DOHH2 (cell line): ENCODE data around the gene FAM184B.

Experiments
- H3F3A ChIP-seq: fragments of 200-600 bp; sonication (generic), shearing (Covaris generic); 2 replicates; pipeline ENCODE4 v1.6.0; 2016; ENCODE audit warnings: antibody characterized with exemption, mild to moderate bottlenecking; ENCODE audit not compliant: control insufficient read depth, insufficient read depth
- H3K27ac ChIP-seq: fragments of 200-600 bp; sonication (generic); 2 replicates; pipeline ENCODE4 v1.5.1; 2014; ENCODE audit warnings: low read depth, mild to moderate bottlenecking, low read length, moderate library complexity
- H3K27me3 ChIP-seq: fragments of 200-600 bp; sonication (generic); 2 replicates; pipeline ENCODE4 v1.6.1; 2014; ENCODE audit warnings: mild to moderate bottlenecking, low read length, mixed read lengths; ENCODE audit not compliant: control insufficient read depth
- H3K36me3 ChIP-seq: fragments of 200-600 bp; sonication (generic); 2 replicates; pipeline ENCODE4 v1.6.1; 2014; ENCODE audit warnings: mild to moderate bottlenecking, low read length, moderate library complexity, mixed read lengths; ENCODE audit not compliant: control insufficient read depth
- H3K4me1 ChIP-seq: fragments of 200-600 bp; sonication (generic); 2 replicates; pipeline ENCODE4 v1.6.1; 2014; ENCODE audit warnings: mild to moderate bottlenecking, low read length, mixed read lengths; ENCODE audit not compliant: control insufficient read depth
- H3K4me2 ChIP-seq: fragments of 200-600 bp; sonication (generic); 2 replicates; pipeline ENCODE4 v1.6.0; 2014; ENCODE audit warnings: mild to moderate bottlenecking, low read length, moderate library complexity
- H3K4me3 ChIP-seq: fragments of 200-600 bp; sonication (generic); 2 replicates; pipeline ENCODE4 v1.5.1; 2014; ENCODE audit warnings: mild to moderate bottlenecking, low read length, mixed read lengths
- H3K79me2 ChIP-seq: fragments of 200-600 bp; sonication (generic); 2 replicates; pipeline ENCODE4 v1.6.1; 2014; ENCODE audit warnings: mild to moderate bottlenecking, low read length, mixed read lengths; ENCODE audit not compliant: control insufficient read depth
- H3K9me2 ChIP-seq: fragments of 200-600 bp; sonication (generic); replicated peaks from 2 replicates; pipeline ENCODE4 v1.6.1; 2014; ENCODE audit warnings: mild to moderate bottlenecking, low read length, mixed read lengths; ENCODE audit not compliant: control insufficient read depth
- H3K9me3 ChIP-seq: fragments of 200-600 bp; sonication (generic); 2 replicates; pipeline ENCODE4 v1.6.1; 2014; ENCODE audit warnings: antibody characterized with exemption, low read length, mixed read lengths; ENCODE audit not compliant: control insufficient read depth, insufficient read depth
- H4K20me1 ChIP-seq: fragments of 200-600 bp; sonication (generic); 2 replicates; pipeline ENCODE4 v1.6.0; 2014; ENCODE audit warnings: low read depth, mild to moderate bottlenecking, antibody characterized with exemption, low read length, moderate library complexity; ENCODE audit not compliant: control insufficient read depth, insufficient read depth
- CTCF ChIP-seq: fragments of 200-600 bp; sonication (generic); IDR thresholded peaks from one replicate; pipeline ENCODE4 v1.5.1; 2014; ENCODE audit warnings: antibody characterized with exemption, mild to moderate bottlenecking, low read depth, low read length; ENCODE audit not compliant: poor library complexity, severe bottlenecking
- EZH2phosphoT487 ChIP-seq: fragments of 200-600 bp; sonication (generic); IDR thresholded peaks from 2 replicates; pipeline ENCODE4 v1.6.1; 2017; ENCODE audit warnings: borderline replicate concordance, mild to moderate bottlenecking, antibody characterized with exemption, low read length, moderate library complexity, mixed read lengths

The FAM184B gene

GRCh38 chr4:17667253-17667652, 114.2 kb downstream of the FAM184B start:
- Histone ChIP-seq H3K27me3 (peaks cover 19% of the 10 kb centered on the region), H4K20me1 (no peaks in the 10 kb centered on the region), H3K9me2 (no peaks in the 10 kb centered on the region), H3K36me3 (no peaks in the 10 kb centered on the region), H3K27ac (no peak overlapping the region), H3K4me3 (peak overlapping the region; percentile 37), H3F3A (peaks cover 15% of the 10 kb centered on the region), H3K9me3 (no peaks in the 10 kb centered on the region), H3K4me1 (peaks cover 38% of the 10 kb centered on the region), H3K79me2 (no peaks in the 10 kb centered on the region), H3K4me2 (peak overlapping the region; percentile 56)
- TF ChIP-seq EZH2phosphoT487, result no peak
- TF ChIP-seq CTCF, result no peak

GRCh38 chr4:17665852-17666251, 115.6 kb downstream of the FAM184B start:
- peaks cover 38% of the 10 kb centered on the region for H3K4me1 ChIP-seq
- peaks cover 15% of the 10 kb centered on the region for H3F3A ChIP-seq
- H3K36me3 ChIP-seq, result no peaks in the 10 kb centered on the region
- H3K79me2 ChIP-seq, result no peaks in the 10 kb centered on the region
- no peak overlapping the region for H3K4me3 ChIP-seq
- no peaks in the 10 kb centered on the region for H3K9me3 ChIP-seq
- no peaks in the 10 kb centered on the region for H4K20me1 ChIP-seq
- peaks cover 11% of the 10 kb centered on the region for H3K27me3 ChIP-seq
- no peak for TF ChIP-seq EZH2phosphoT487
- no peak for TF ChIP-seq CTCF
- no peaks in the 10 kb centered on the region for H3K9me2 ChIP-seq
- no peak overlapping the region for H3K27ac ChIP-seq
- H3K4me2 ChIP-seq, result peak overlapping the region; percentile 78

GRCh38 chr4:17665346-17665745, 116.1 kb downstream of the FAM184B start:
- TF ChIP-seq EZH2phosphoT487 (no peak), CTCF (no peak)
- H3K27me3 ChIP-seq, result peaks cover 9% of the 10 kb centered on the region
- H3K4me1 ChIP-seq, result peaks cover 38% of the 10 kb centered on the region
- peak overlapping the region; percentile 59 for H3K4me3 ChIP-seq
- no peaks in the 10 kb centered on the region for H3K36me3 ChIP-seq
- H3K27ac ChIP-seq, result peak overlapping the region; percentile 34; the same call in 1 of the 2 replicates
- H4K20me1 ChIP-seq, result no peaks in the 10 kb centered on the region
- no peaks in the 10 kb centered on the region for H3K79me2 ChIP-seq
- H3K9me2 ChIP-seq, result no peaks in the 10 kb centered on the region
- peaks cover 15% of the 10 kb centered on the region for H3F3A ChIP-seq
- no peaks in the 10 kb centered on the region for H3K9me3 ChIP-seq
- H3K4me2 ChIP-seq, result peak overlapping the region; percentile 78
